ENCODE results near the gene C17orf67. TPM values are rescaled to one million over a fixed set of nuclear protein-coding genes. Genes with fewer than 3 reads are reported as not detected.

C17orf67 gene
- total RNA-seq, 4 donors from 2014 or later: 1.4 to 27.4 (median 9.4) TPM; not detected in 1

DNA sequence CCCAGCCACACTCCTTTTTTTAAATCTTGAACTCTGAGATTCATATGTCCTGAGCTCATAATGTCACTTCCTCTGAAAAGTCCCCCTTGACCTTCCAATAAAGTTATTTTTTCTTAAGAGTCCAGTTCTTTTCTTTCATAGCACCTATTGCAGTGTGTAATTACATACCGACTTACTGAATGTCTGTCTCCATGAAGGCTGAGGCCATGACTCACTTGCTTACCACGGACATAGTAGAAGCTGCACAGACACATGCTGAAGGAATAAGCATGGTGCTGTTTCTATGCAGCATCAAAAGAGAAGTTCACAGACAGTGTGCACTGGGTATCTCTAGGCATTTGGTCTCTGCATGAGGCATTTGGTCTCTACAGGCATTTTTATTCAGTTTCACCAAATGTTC, 77.2 kb downstream of the C17orf67 start:
- Histone ChIP-seq H3K4me1 (no peaks in the 10 kb centered on the region), H3K36me3 (no peaks in the 10 kb centered on the region), H3K4me3 (no peak overlapping the region), H3K9me3 (no peaks in the 10 kb centered on the region), H3K27ac (no peak overlapping the region), H3K27me3 (no peaks in the 10 kb centered on the region)
- TF ChIP-seq POLR2A (IDR thresholded peaks at IDR 0.05): no peak
- TF ChIP-seq, protein P1, sequence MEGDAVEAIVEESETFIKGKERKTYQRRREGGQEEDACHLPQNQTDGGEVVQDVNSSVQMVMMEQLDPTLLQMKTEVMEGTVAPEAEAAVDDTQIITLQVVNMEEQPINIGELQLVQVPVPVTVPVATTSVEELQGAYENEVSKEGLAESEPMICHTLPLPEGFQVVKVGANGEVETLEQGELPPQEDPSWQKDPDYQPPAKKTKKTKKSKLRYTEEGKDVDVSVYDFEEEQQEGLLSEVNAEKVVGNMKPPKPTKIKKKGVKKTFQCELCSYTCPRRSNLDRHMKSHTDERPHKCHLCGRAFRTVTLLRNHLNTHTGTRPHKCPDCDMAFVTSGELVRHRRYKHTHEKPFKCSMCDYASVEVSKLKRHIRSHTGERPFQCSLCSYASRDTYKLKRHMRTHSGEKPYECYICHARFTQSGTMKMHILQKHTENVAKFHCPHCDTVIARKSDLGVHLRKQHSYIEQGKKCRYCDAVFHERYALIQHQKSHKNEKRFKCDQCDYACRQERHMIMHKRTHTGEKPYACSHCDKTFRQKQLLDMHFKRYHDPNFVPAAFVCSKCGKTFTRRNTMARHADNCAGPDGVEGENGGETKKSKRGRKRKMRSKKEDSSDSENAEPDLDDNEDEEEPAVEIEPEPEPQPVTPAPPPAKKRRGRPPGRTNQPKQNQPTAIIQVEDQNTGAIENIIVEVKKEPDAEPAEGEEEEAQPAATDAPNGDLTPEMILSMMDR (IDR thresholded peaks at IDR 0.05): no peak
- no peak for DNase-seq
- intact Hi-C loops (cut with DNase I; ENCODE audit: low total_unique reads): no loop called here

DNA sequence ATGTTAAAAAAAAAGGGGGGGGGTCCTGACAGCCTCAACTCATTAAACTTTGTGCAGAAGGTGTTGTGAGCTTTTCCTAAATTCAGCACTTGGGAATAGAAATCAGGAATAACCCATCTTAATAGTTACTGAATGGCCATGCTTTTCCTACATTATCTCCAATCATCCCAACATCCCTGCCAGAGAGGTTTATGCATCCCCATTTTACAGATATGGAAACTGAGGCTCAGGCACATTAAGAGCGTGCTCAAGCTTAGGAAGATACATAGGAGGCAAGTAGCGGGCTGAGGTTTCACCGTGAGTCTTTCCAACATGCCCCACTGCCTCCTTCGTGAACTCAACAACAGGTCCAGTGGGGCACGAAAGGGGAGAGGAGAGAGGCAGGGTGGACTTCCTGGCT, 78.4 kb downstream of the C17orf67 start:
- intact Hi-C loops (cut with DNase I; ENCODE audit: low total_unique reads): no loop called here
- H3K36me3 ChIP-seq: no peaks in the 10 kb centered on the region
- no peak overlapping the region for H3K27ac ChIP-seq
- no peaks in the 10 kb centered on the region for H3K9me3 ChIP-seq
- TF ChIP-seq POLR2A (IDR thresholded peaks at IDR 0.05): no peak
- TF ChIP-seq, protein P1 (IDR thresholded peaks at IDR 0.05): no peak
- H3K4me1 ChIP-seq: no peaks in the 10 kb centered on the region
- no peak overlapping the region for H3K4me3 ChIP-seq
- DNase-seq: no peak
- no peaks in the 10 kb centered on the region for H3K27me3 ChIP-seq

DNA sequence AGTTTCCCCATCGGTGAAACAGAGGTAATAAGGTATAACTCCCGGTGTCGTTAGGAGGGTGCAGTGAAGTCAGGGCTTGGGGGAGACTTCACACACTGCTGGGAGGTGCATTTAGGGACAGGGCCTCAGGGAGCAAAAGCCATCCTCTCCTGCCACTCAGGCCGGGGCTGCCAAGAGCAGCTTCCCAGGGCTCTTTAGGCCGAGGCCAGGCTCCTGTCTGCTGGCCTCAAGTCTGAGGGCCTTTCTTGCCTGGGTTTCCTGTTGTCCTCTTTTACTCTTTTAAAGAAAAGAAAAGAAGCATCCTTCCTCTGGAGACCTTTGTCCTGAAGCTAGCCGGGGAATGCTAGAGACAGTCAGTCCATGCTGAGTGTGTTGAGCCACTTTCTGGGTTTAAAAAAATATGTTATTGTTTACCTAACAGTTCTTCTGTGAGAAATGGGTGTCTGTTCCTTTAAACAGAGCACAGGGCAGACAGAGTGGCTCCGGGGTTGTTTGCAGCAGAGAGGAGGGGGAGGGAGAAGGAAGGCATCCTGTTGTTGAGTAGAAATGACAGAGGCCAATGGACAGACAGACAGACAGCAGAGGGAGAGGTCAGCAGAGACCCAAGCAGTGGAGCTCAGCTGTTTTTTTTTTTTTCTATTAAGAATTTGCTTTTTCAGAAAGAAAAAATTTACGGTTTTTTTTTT, 79.1 kb downstream of the C17orf67 start:
- no peaks in the 10 kb centered on the region for H3K36me3 ChIP-seq
- H3K4me1 ChIP-seq: no peaks in the 10 kb centered on the region
- TF ChIP-seq POLR2A (IDR thresholded peaks at IDR 0.05): no peak
- TF ChIP-seq, protein P1 (IDR thresholded peaks at IDR 0.05): no peak
- no peak overlapping the region for H3K27ac ChIP-seq
- no peaks in the 10 kb centered on the region for H3K27me3 ChIP-seq
- intact Hi-C loops (cut with DNase I; ENCODE audit: low total_unique reads): no loop called here
- DNase-seq: no peak
- no peaks in the 10 kb centered on the region for H3K9me3 ChIP-seq
- H3K4me3 ChIP-seq: no peak overlapping the region

DNA sequence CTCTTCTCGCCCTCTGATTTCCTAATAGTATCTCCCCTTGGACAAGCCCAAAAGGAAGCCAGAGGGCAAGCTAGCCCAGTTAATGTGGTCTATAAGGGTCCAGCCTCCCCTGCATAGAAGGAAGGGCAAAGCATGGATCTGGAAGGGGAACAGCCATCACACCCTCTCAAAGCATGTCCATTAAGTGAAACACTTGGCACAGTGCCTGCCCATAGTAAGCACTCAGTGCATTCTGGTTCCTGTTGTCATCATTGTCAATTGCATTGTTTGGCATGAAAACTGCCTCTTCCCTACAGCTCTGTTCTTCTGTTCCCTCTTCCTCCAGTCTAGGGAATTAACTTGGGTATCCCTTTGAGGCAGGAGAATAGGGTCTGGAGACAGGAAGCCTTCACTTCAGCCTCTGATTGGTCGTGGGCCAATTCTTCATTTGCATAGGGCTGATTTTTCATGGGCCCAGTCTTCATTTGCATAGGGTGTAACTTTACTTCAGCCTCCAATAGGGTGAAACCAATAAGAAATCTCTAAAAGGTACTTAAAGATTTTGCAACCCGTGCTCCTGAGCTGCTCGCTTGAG, 81.4 kb downstream of the C17orf67 start:
- intact Hi-C loops (cut with DNase I; ENCODE audit: low total_unique reads): no loop called here
- TF ChIP-seq POLR2A (IDR thresholded peaks at IDR 0.05): no peak
- TF ChIP-seq, protein P1 (IDR thresholded peaks at IDR 0.05): no peak
- Histone ChIP-seq H3K27me3 (no peaks in the 10 kb centered on the region), H3K9me3 (no peaks in the 10 kb centered on the region), H3K27ac (no peak overlapping the region), H3K4me1 (no peaks in the 10 kb centered on the region), H3K36me3 (no peaks in the 10 kb centered on the region), H3K4me3 (no peak overlapping the region)
- no peak for DNase-seq

DNA sequence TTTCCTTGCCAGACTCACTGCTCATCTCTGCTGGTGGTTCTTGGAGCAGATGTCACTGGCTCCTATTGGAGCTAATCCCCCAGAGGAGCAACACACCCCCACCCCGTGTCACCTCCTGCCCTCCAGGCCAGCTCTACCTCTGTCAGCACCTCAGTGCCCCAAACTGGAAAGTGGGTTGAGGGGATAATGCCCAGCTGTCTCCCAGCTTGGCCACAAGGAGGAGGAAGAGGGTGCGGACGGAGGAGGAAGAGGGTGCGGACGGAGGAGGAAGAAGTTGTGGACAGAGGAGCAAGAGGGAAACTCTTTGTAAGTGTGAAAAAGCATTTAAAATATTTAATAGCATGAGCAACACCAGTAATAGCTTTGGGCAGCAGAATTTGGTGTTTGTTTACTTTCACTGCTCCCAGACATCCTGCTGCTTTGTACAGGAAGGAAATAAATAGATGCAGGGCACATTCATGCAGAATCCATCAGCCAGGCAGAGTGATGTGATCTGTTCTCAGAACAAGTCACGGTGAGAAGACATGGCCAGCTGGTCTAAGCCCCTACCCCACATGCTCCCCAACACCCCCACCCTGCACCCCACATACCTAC, 82.5 kb downstream of the C17orf67 start:
- no peak for DNase-seq
- intact Hi-C loops (cut with DNase I; ENCODE audit: low total_unique reads): no loop called here

More for the DNA sequence above, 82.5 kb downstream of the C17orf67 start:
- Histone ChIP-seq H3K36me3 (no peaks in the 10 kb centered on the region), H3K27me3 (no peaks in the 10 kb centered on the region), H3K27ac (no peak overlapping the region), H3K4me1 (no peaks in the 10 kb centered on the region), H3K4me3 (no peak overlapping the region), H3K9me3 (no peaks in the 10 kb centered on the region)
- TF ChIP-seq, protein P1 (IDR thresholded peaks at IDR 0.05): no peak
- TF ChIP-seq POLR2A (IDR thresholded peaks at IDR 0.05): no peak

Data from uterus (tissue), 4 donors.